ENCODE measurements around the gene SOX8. TPM values are rescaled to one million over a fixed set of nuclear protein-coding genes. Genes with fewer than 3 reads are reported as not detected.

SOX8 gene
- polyA plus RNA-seq (2012; ENCODE audit: low read depth, missing spikeins) = 0.06 TPM

DNA sequence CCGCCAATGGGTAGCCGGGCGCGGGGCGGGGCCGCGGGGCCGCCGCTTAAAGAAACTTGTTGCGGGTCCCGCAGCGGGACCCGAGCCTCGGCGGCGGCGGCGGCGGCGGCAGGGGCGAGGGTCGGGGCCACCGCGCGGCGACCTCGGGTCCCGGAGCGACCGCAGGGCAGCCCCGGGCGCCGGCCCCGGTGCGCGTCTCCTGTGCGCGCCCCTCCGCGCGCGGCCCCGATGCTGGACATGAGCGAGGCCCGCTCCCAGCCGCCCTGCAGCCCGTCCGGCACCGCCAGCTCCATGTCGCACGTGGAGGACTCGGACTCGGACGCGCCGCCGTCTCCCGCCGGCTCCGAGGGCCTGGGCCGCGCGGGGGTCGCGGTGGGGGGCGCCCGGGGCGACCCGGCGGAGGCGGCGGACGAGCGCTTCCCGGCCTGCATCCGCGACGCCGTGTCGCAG is at the start of gene SOX8:
SOX8 (plus strand) TSS at position 76 of the 450 bp plus-strand sequence; CDS start at position 229, 153 bp downstream.
- TF ChIP-seq TAF1 (IDR thresholded peaks at IDR 0.05; ENCODE audit: low read depth, low read length) (no peak), POLR2AphosphoS5 (IDR thresholded peaks at IDR 0.05; ENCODE audit: low read depth, low read length) (no peak), PAX5 (IDR thresholded peaks at IDR 0.05; ENCODE audit: insufficient read depth, low read length, severe bottlenecking) (no peak), POU2F2 (IDR thresholded peaks at IDR 0.05; ENCODE audit: low read depth, low read length) (no peak), POLR2A (IDR thresholded peaks at IDR 0.05; ENCODE audit: low read depth, low read length) (no peak), SPI1 (IDR thresholded peaks at IDR 0.05; ENCODE audit: low read depth, low read length) (no peak)
- no peak for FAIRE-seq
- no peak for DNase-seq (ENCODE audit: insufficient read length, low spot score)

GRCh38 chr16:932831-933330 is 48.7 kb upstream of the SOX8 start:
- no peak for FAIRE-seq
- TF ChIP-seq POU2F2 (IDR thresholded peaks at IDR 0.05; ENCODE audit: low read depth, low read length) = no peak
- TF ChIP-seq POLR2AphosphoS5 (IDR thresholded peaks at IDR 0.05; ENCODE audit: low read depth, low read length) = no peak
- no peak for TF ChIP-seq SPI1 (IDR thresholded peaks at IDR 0.05; ENCODE audit: low read depth, low read length)
- no peak for TF ChIP-seq TAF1 (IDR thresholded peaks at IDR 0.05; ENCODE audit: low read depth, low read length)
- TF ChIP-seq POLR2A (IDR thresholded peaks at IDR 0.05; ENCODE audit: low read depth, low read length) = no peak
- DNase-seq (ENCODE audit: insufficient read length, low spot score) = no peak

DNA sequence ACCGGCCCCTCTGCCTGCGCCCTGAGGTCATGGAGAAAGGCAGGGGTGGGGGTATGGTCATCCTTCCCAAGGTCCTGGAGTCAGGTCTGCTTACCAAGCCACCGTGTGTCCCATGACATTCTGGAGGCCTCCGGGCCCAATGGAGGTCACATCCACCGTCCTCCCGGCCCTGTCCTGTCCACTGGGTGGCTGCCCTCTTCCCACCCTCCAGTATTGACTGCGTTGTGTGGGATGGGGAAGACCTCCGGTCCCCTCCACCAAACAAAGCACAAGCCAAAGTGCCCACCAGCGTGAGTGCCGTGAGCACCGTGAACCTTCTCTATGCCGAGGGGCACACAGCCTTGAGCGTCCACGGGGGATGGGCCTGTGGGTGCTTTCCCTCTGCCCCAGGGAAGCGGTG is 48.0 kb upstream of the SOX8 start:
- DNase-seq (ENCODE audit: insufficient read length, low spot score) (no peak), FAIRE-seq (no peak)
- no peak for TF ChIP-seq POLR2AphosphoS5 (IDR thresholded peaks at IDR 0.05; ENCODE audit: low read depth, low read length)
- TF ChIP-seq SPI1 (IDR thresholded peaks at IDR 0.05; ENCODE audit: low read depth, low read length) = no peak
- TF ChIP-seq PAX5 (IDR thresholded peaks at IDR 0.05; ENCODE audit: insufficient read depth, low read length, severe bottlenecking) = no peak
- TF ChIP-seq TAF1 (IDR thresholded peaks at IDR 0.05; ENCODE audit: low read depth, low read length) = no peak
- TF ChIP-seq POLR2A (IDR thresholded peaks at IDR 0.05; ENCODE audit: low read depth, low read length) = no peak
- TF ChIP-seq POU2F2 (IDR thresholded peaks at IDR 0.05; ENCODE audit: low read depth, low read length) = no peak

DNA sequence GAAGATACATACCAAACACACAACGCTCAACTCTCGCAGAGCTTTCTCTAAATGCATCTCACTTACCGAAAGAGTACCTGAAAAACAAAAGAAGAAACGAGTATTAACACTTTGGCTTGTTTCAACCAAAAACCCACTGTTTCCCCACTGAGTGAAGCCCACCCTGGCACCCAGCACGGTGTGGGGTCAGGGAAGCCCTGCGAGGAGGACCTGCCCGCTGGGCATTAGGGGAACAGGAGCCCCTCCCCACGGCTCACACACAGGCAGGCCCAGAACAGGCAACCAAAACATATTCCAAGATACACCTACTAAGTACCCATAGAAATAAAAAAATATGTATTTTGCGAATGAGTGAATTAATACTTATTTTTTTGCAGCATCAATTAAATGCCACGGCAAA is 47.4 kb upstream of the SOX8 start:
- FAIRE-seq (no peak), DNase-seq (ENCODE audit: insufficient read length, low spot score) (no peak)
- TF ChIP-seq TAF1 (IDR thresholded peaks at IDR 0.05; ENCODE audit: low read depth, low read length) (no peak), POLR2AphosphoS5 (IDR thresholded peaks at IDR 0.05; ENCODE audit: low read depth, low read length) (no peak), PAX5 (IDR thresholded peaks at IDR 0.05; ENCODE audit: insufficient read depth, low read length, severe bottlenecking) (no peak), POLR2A (IDR thresholded peaks at IDR 0.05; ENCODE audit: low read depth, low read length) (no peak), POU2F2 (IDR thresholded peaks at IDR 0.05; ENCODE audit: low read depth, low read length) (no peak)

DNA sequence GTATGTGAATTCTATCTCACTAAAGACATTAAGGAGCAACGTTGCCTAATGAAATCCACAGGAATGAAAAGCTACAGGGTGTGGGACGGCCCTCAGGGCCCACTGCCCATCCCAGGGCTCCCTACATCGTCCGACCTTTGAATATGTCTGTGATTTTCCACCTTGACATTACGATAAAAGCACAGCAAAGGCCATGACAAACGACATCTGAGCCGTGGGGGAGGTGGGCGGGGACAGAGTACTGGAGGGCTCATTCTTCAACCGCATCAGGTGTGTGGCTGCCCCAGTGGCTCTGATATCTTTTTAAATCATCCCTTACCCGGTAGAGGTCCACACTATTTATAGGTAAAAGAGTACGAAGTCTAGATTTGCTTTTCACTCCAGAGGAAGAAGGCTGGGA is 45.9 kb upstream of the SOX8 start:
- no peak for FAIRE-seq
- DNase-seq (ENCODE audit: insufficient read length, low spot score) = no peak
- no peak for TF ChIP-seq POLR2A (IDR thresholded peaks at IDR 0.05; ENCODE audit: low read depth, low read length)
- no peak for TF ChIP-seq TAF1 (IDR thresholded peaks at IDR 0.05; ENCODE audit: low read depth, low read length)
- TF ChIP-seq SPI1 (IDR thresholded peaks at IDR 0.05; ENCODE audit: low read depth, low read length) = no peak
- TF ChIP-seq PAX5 (IDR thresholded peaks at IDR 0.05; ENCODE audit: insufficient read depth, low read length, severe bottlenecking) = no peak
- no peak for TF ChIP-seq POU2F2 (IDR thresholded peaks at IDR 0.05; ENCODE audit: low read depth, low read length)
- TF ChIP-seq POLR2AphosphoS5 (IDR thresholded peaks at IDR 0.05; ENCODE audit: low read depth, low read length) = no peak

DNA sequence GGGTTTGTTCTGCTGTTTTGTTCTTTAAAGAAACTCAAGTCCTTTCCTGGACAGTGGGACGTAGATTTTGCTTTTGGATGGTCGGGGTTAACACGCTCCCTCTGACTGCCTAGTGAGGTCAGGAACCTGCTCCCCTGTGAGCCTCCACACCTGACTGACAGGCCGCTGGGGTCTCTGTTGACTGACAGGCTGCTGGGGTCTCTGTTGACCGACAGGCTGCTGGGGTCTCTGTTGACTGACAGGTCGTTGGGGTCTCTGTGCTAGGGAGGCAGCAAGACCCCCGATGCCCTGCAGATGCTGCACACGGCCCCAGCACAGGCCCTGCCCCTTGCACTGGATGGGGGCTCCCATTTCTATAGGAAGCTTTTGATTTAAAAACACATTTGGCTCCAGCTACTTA is 44.3 kb upstream of the SOX8 start:
- no peak for FAIRE-seq
- TF ChIP-seq SPI1 (IDR thresholded peaks at IDR 0.05; ENCODE audit: low read depth, low read length) (no peak), POLR2AphosphoS5 (IDR thresholded peaks at IDR 0.05; ENCODE audit: low read depth, low read length) (no peak), POLR2A (IDR thresholded peaks at IDR 0.05; ENCODE audit: low read depth, low read length) (no peak), PAX5 (IDR thresholded peaks at IDR 0.05; ENCODE audit: insufficient read depth, low read length, severe bottlenecking) (no peak), POU2F2 (IDR thresholded peaks at IDR 0.05; ENCODE audit: low read depth, low read length) (no peak), TAF1 (IDR thresholded peaks at IDR 0.05; ENCODE audit: low read depth, low read length) (no peak)

GRCh38 chr16:937723-938122 is 43.8 kb upstream of the SOX8 start:
- FAIRE-seq (no peak), DNase-seq (ENCODE audit: insufficient read length, low spot score) (no peak)
- TF ChIP-seq POLR2AphosphoS5 (IDR thresholded peaks at IDR 0.05; ENCODE audit: low read depth, low read length) = no peak
- TF ChIP-seq POU2F2 (IDR thresholded peaks at IDR 0.05; ENCODE audit: low read depth, low read length) = no peak
- TF ChIP-seq TAF1 (IDR thresholded peaks at IDR 0.05; ENCODE audit: low read depth, low read length) = no peak
- TF ChIP-seq SPI1 (IDR thresholded peaks at IDR 0.05; ENCODE audit: low read depth, low read length) = no peak
- no peak for TF ChIP-seq PAX5 (IDR thresholded peaks at IDR 0.05; ENCODE audit: insufficient read depth, low read length, severe bottlenecking)
- TF ChIP-seq POLR2A (IDR thresholded peaks at IDR 0.05; ENCODE audit: low read depth, low read length) = no peak

More for the DNA sequence above, 44.3 kb upstream of the SOX8 start:
- DNase-seq (ENCODE audit: insufficient read length, low spot score) = no peak

- DNase-seq (ENCODE audit: insufficient read length, low spot score) = no peak
- no peak for TF ChIP-seq POU2F2 (IDR thresholded peaks at IDR 0.05; ENCODE audit: low read depth, low read length)
- FAIRE-seq = no peak
Measured at GRCh38 chr16:938136-938535, 43.4 kb upstream of the SOX8 start.

- DNase-seq (ENCODE audit: insufficient read length, low spot score) = no peak
- TF ChIP-seq TAF1 (IDR thresholded peaks at IDR 0.05; ENCODE audit: low read depth, low read length) (no peak), POLR2AphosphoS5 (IDR thresholded peaks at IDR 0.05; ENCODE audit: low read depth, low read length) (no peak), SPI1 (IDR thresholded peaks at IDR 0.05; ENCODE audit: low read depth, low read length) (no peak), POU2F2 (IDR thresholded peaks at IDR 0.05; ENCODE audit: low read depth, low read length) (no peak), PAX5 (IDR thresholded peaks at IDR 0.05; ENCODE audit: insufficient read depth, low read length, severe bottlenecking) (no peak), POLR2A (IDR thresholded peaks at IDR 0.05; ENCODE audit: low read depth, low read length) (no peak)
- FAIRE-seq = no peak
Measured at GRCh38 chr16:938752-939151, 42.8 kb upstream of the SOX8 start.

- TF ChIP-seq PAX5 (IDR thresholded peaks at IDR 0.05; ENCODE audit: insufficient read depth, low read length, severe bottlenecking) (no peak), POU2F2 (IDR thresholded peaks at IDR 0.05; ENCODE audit: low read depth, low read length) (no peak), TAF1 (IDR thresholded peaks at IDR 0.05; ENCODE audit: low read depth, low read length) (no peak), SPI1 (IDR thresholded peaks at IDR 0.05; ENCODE audit: low read depth, low read length) (no peak), POLR2AphosphoS5 (IDR thresholded peaks at IDR 0.05; ENCODE audit: low read depth, low read length) (no peak)
- DNase-seq (ENCODE audit: insufficient read length, low spot score) = no peak
- no peak for FAIRE-seq
Measured at GRCh38 chr16:939311-939710, 42.3 kb upstream of the SOX8 start.

All from GM12891 (cell line).